Mesendoderm (in vitro differentiated cells): ENCODE measurements around the gene BAHCC1.

Experiments used
- DNase-seq: peaks from one replicate; pipeline ENCODE4 v3.0.0; 2013
- H2AK5ac ChIP-seq: 2 replicates; pipeline ENCODE4 v1.6.1; 2013; ENCODE audit warnings: low read length, inconsistent platforms
- H2BK120ac ChIP-seq: 2 replicates; pipeline ENCODE4 v1.6.1; 2013; ENCODE audit warnings: low read depth, mild to moderate bottlenecking, low read length, moderate library complexity, mixed read lengths
- H2BK15ac ChIP-seq: replicated peaks from 2 replicates; pipeline ENCODE4 v1.6.1; 2013; ENCODE audit warnings: low read depth, mild to moderate bottlenecking, moderate library complexity
- H2BK5ac ChIP-seq: 2 replicates; pipeline ENCODE4 v1.6.1; 2013; ENCODE audit warnings: low read length, inconsistent platforms
- H3K18ac ChIP-seq: 2 replicates; pipeline ENCODE4 v1.6.1; 2013; ENCODE audit warnings: mild to moderate bottlenecking, low read length, mixed read lengths
- H3K23ac ChIP-seq: one replicate; pipeline ENCODE4 v1.6.1; 2013; ENCODE audit warnings: low read length
- H3K27ac ChIP-seq: 2 replicates; pipeline ENCODE4 v1.5.1; 2013; ENCODE audit warnings: low read depth, mild to moderate bottlenecking, inconsistent platforms, low read length, moderate library complexity
- H3K27me3 ChIP-seq: 2 replicates; pipeline ENCODE4 v1.6.1; 2013; ENCODE audit warnings: low read length, control low read depth, mild to moderate bottlenecking, inconsistent platforms; ENCODE audit not compliant: insufficient read depth, poor library complexity
- H3K36me3 ChIP-seq: 2 replicates; pipeline ENCODE4 v1.6.1; 2013; ENCODE audit warnings: low read length, inconsistent platforms; ENCODE audit not compliant: control insufficient read depth, insufficient read depth
- H3K4ac ChIP-seq: one replicate; pipeline ENCODE4 v1.6.1; 2013; ENCODE audit warnings: low read depth, mild to moderate bottlenecking, low read length, moderate library complexity
- H3K4me1 ChIP-seq: 2 replicates; pipeline ENCODE4 v1.6.1; 2013; ENCODE audit warnings: low read depth, low read length, inconsistent platforms; ENCODE audit not compliant: control insufficient read depth
- H3K4me2 ChIP-seq: 2 replicates; pipeline ENCODE4 v1.6.1; 2013; ENCODE audit warnings: low read length
- H3K4me3 ChIP-seq: 2 replicates; pipeline ENCODE4 v1.5.1; 2013; ENCODE audit warnings: mild to moderate bottlenecking, low read length
- H3K56ac ChIP-seq: one replicate; pipeline ENCODE4 v1.6.1; 2013; ENCODE audit warnings: low read length
- H3K79me1 ChIP-seq: 2 replicates; pipeline ENCODE4 v1.6.1; 2013; ENCODE audit warnings: low read length, inconsistent platforms
- H3K79me2 ChIP-seq: 2 replicates; pipeline ENCODE4 v1.6.1; 2013; ENCODE audit warnings: mild to moderate bottlenecking, low read length; ENCODE audit not compliant: control insufficient read depth, insufficient read depth
- H3K9ac ChIP-seq: 2 replicates; pipeline ENCODE4 v1.6.1; 2013; ENCODE audit warnings: low read length, inconsistent platforms
- H4K5ac ChIP-seq: one replicate; pipeline ENCODE4 v1.6.1; 2013; ENCODE audit warnings: low read length
- H4K8ac ChIP-seq: one replicate; pipeline ENCODE4 v1.6.1; 2013; ENCODE audit warnings: low read depth, mild to moderate bottlenecking, control low read depth, low read length, moderate library complexity
- WGBS: extraction: QIAGEN DNeasy Blood & Tissue Kit; methylation state at CpG from one replicate; pipeline ENCODE4 v1.1.7; 2013; ENCODE audit warnings: low lambda C conversion rate, missing lambda C conversion rate; ENCODE audit not compliant: insufficient coverage; ENCODE audit errors: extremely low coverage; 5-methylcytosine and 5-hydroxymethylcytosine counted together

The BAHCC1 gene

GRCh38 chr17:81476635-81477034, 81.4 kb downstream of the BAHCC1 start:
- DNase-seq: no peak
- H3K4me3 ChIP-seq: no peak overlapping the region
- no peak overlapping the region for H2BK5ac ChIP-seq
- no peak overlapping the region for H3K23ac ChIP-seq
- no peaks in the 10 kb centered on the region for H3K79me1 ChIP-seq
- H3K79me2 ChIP-seq: no peaks in the 10 kb centered on the region
- H3K27ac ChIP-seq: no peak overlapping the region
- H3K4me1 ChIP-seq: no peaks in the 10 kb centered on the region
- H2BK15ac ChIP-seq: no peak overlapping the region
- no peak overlapping the region for H4K8ac ChIP-seq
- no peak overlapping the region for H2BK120ac ChIP-seq
- no peak overlapping the region for H3K4ac ChIP-seq
- H3K56ac ChIP-seq: no peak overlapping the region
- no peak overlapping the region for H4K5ac ChIP-seq
- no peak overlapping the region for H3K4me2 ChIP-seq
- H2AK5ac ChIP-seq: no peak overlapping the region
- no peak overlapping the region for H3K18ac ChIP-seq
- no peaks in the 10 kb centered on the region for H3K27me3 ChIP-seq
- no peak overlapping the region for H3K9ac ChIP-seq
- WGBS: no CpG with 5 or more reads among the region's 6 CpGs
- H3K36me3 ChIP-seq: no peaks in the 10 kb centered on the region

DNA sequence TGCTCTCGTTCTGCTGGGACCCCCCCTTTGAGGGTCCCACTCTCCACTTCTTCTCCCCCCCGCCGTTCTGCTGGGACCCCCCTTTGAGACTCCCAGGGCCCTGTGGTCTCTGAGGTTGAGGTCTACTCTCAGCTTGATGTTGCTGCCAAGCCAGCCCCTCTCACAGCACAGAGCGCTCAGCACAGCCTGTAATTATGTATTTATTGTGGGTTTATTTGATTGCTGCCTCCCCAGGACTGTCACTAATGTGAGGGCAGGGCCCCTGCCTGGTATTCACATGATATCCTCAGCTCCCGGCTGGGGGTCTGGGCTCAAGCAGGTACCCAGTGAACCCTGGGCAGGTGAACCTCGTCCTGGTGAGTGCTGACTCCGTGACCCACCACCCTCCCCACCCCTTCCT, 81.9 kb downstream of the BAHCC1 start:
- Histone ChIP-seq H3K4me1 (no peaks in the 10 kb centered on the region), H2BK15ac (no peak overlapping the region), H3K79me1 (no peaks in the 10 kb centered on the region), H3K4ac (no peak overlapping the region), H3K36me3 (no peaks in the 10 kb centered on the region), H4K5ac (no peak overlapping the region), H3K18ac (no peak overlapping the region), H3K4me3 (no peak overlapping the region), H4K8ac (no peak overlapping the region), H2AK5ac (no peak overlapping the region), H3K4me2 (no peak overlapping the region), H3K79me2 (no peaks in the 10 kb centered on the region), H2BK5ac (no peak overlapping the region), H3K23ac (no peak overlapping the region), H3K27me3 (no peaks in the 10 kb centered on the region), H3K56ac (no peak overlapping the region), H3K27ac (no peak overlapping the region), H3K9ac (no peak overlapping the region), H2BK120ac (no peak overlapping the region)
- no peak for DNase-seq
- WGBS: no CpG with 5 or more reads among the region's 7 CpGs

- no peaks in the 10 kb centered on the region for H3K4me1 ChIP-seq
- no peak overlapping the region for H2BK5ac ChIP-seq
- WGBS: no CpG with 5 or more reads among the region's 20 CpGs
Observed at GRCh38 chr17:81478119-81478518, 82.9 kb downstream of the BAHCC1 start.

DNA sequence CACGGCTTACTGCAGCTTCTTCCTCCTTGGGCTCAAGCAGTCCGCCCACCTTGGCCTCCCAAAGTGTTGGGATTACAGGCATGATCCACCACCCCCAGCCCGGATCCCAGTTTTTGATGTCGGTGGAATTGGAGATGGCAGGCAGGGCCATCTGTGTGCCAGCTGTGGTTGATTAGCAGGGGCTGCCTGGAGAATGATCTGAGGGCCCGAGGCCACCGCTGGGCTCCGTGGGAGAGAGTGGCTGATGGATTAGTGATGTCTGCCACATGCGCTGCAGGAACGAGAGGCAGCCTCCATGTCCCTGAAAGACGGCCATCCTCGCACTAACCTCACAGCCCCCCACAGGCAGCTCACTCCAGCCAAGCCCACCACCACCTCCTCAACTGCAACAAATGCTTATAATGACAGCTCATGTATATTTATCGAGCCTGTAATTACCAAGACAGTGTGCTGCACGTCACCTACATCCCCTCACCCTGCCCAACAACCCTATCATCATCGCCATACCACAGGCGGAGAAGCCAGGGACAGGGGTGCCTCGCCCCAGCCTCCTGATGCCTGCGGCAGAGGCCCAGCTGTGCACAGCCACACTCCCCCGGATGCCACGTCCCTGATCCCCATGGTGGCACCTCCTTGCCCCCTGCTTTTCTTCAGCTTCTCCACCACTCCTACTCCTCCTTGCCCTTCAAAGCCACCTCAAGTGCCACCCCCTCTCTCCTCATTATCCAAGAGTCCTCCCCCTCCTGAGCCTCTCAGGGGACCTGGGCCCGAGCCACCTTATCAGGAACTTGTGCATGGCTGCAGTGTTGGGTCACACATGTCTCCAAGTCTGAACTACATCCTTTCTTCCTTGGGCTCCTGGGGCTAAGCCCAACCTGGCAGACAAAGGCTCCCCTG, 84.2 kb downstream of the BAHCC1 start:
- no peak for DNase-seq
- H3K79me1 ChIP-seq: no peaks in the 10 kb centered on the region
- H2BK15ac ChIP-seq: no peak overlapping the region
- H4K8ac ChIP-seq: no peak overlapping the region
- H2AK5ac ChIP-seq: no peak overlapping the region
- no peak overlapping the region for H2BK120ac ChIP-seq
- no peak overlapping the region for H4K5ac ChIP-seq
- H3K4me2 ChIP-seq: no peak overlapping the region
- H3K23ac ChIP-seq: no peak overlapping the region
- no peaks in the 10 kb centered on the region for H3K27me3 ChIP-seq
- no peaks in the 10 kb centered on the region for H3K4me1 ChIP-seq
- no peak overlapping the region for H3K9ac ChIP-seq
- no peaks in the 10 kb centered on the region for H3K36me3 ChIP-seq
- H3K4ac ChIP-seq: no peak overlapping the region
- WGBS: no CpG with 5 or more reads among the region's 20 CpGs
- no peak overlapping the region for H3K27ac ChIP-seq
- no peak overlapping the region for H2BK5ac ChIP-seq
- H3K56ac ChIP-seq: no peak overlapping the region
- no peak overlapping the region for H3K18ac ChIP-seq
- no peak overlapping the region for H3K4me3 ChIP-seq
- no peaks in the 10 kb centered on the region for H3K79me2 ChIP-seq

More at GRCh38 chr17:81478119-81478518, 82.9 kb downstream of the BAHCC1 start:
- Histone ChIP-seq H3K79me1 (no peaks in the 10 kb centered on the region), H3K4ac (no peak overlapping the region), H3K4me3 (no peak overlapping the region), H3K56ac (no peak overlapping the region), H3K18ac (no peak overlapping the region), H2AK5ac (no peak overlapping the region), H2BK15ac (no peak overlapping the region), H3K36me3 (no peaks in the 10 kb centered on the region), H4K8ac (no peak overlapping the region), H3K27me3 (no peaks in the 10 kb centered on the region), H2BK120ac (no peak overlapping the region), H3K9ac (no peak overlapping the region), H3K4me2 (no peak overlapping the region), H3K27ac (no peak overlapping the region), H4K5ac (no peak overlapping the region), H3K23ac (no peak overlapping the region), H3K79me2 (no peaks in the 10 kb centered on the region)
- no peak for DNase-seq

GRCh38 chr17:81480140-81481072, 85.1 kb downstream of the BAHCC1 start:
- Histone ChIP-seq H3K27me3 (no peaks in the 10 kb centered on the region), H4K5ac (no peak overlapping the region), H3K4ac (no peak overlapping the region), H3K4me2 (no peak overlapping the region), H3K9ac (no peak overlapping the region), H3K56ac (no peak overlapping the region), H2BK120ac (no peak overlapping the region), H3K4me1 (no peaks in the 10 kb centered on the region), H2BK15ac (no peak overlapping the region), H3K79me1 (no peaks in the 10 kb centered on the region), H2AK5ac (no peak overlapping the region), H3K79me2 (no peaks in the 10 kb centered on the region), H3K23ac (no peak overlapping the region), H2BK5ac (no peak overlapping the region), H3K4me3 (no peak overlapping the region), H3K18ac (no peak overlapping the region), H3K36me3 (no peaks in the 10 kb centered on the region), H4K8ac (no peak overlapping the region), H3K27ac (no peak overlapping the region)
- DNase-seq: no peak
- WGBS: no CpG with 5 or more reads among the region's 21 CpGs
